ENCODE results near the gene RBM10. TPM values are rescaled to one million over a fixed set of nuclear protein-coding genes. Genes with fewer than 3 reads are reported as not detected.

Gene RBM10
- total RNA-seq, 4 donors from 2014 or later: 15.8 to 22.9 (median 19.6) TPM

- TF ChIP-seq CTCF (IDR thresholded peaks at IDR 0.05; ENCODE audit: low read depth): no peak
Observed at GRCh38 chrX:47231167-47231566, 86.1 kb downstream of the RBM10 start.

- no peak for TF ChIP-seq CTCF (IDR thresholded peaks at IDR 0.05; ENCODE audit: low read depth)
Observed at GRCh38 chrX:47232197-47232802, 87.3 kb downstream of the RBM10 start.

- TF ChIP-seq CTCF (IDR thresholded peaks at IDR 0.05; ENCODE audit: low read depth): no peak
Observed at GRCh38 chrX:47232803-47233332, 87.8 kb downstream of the RBM10 start, which contains the start of gene USP11. Gene USP11, plus strand, starts transcription at chrX:47233009. Its CDS starts 35 bp downstream, at chrX:47233044.

GRCh38 chrX:47233333-47234113 is 88.5 kb downstream of the RBM10 start:
- TF ChIP-seq CTCF (IDR thresholded peaks at IDR 0.05; ENCODE audit: low read depth): no peak

GRCh38 chrX:47234583-47234982 is 89.6 kb downstream of the RBM10 start:
- TF ChIP-seq CTCF (IDR thresholded peaks at IDR 0.05; ENCODE audit: low read depth): no peak

GRCh38 chrX:47235691-47236103 is 90.7 kb downstream of the RBM10 start:
- TF ChIP-seq CTCF (IDR thresholded peaks at IDR 0.05; ENCODE audit: low read depth): no peak

Small RNA genes lying within 50 kb of the gene (small RNA-seq; reads per million reads assigned to genes)
- not detected for gene RNU12-2P

Other genes starting within 250 kb of the RBM10 start
- gene JADE3, start 232.8 kb upstream of the RBM10 start, total RNA-seq: 1 to 10 TPM; 6.8 to 8.3 (median 8.1) TPM
- 1 to 10 TPM; 2.0 to 6.4 (median 4.0) TPM for gene RGN, start 66.8 kb upstream of the RBM10 start, total RNA-seq
- gene NDUFB11, start 519 bp upstream of the RBM10 start, total RNA-seq: 10 to 100 TPM; 44.5 to 60.2 (median 52.5) TPM
- gene UBA1, start 48.6 kb downstream of the RBM10 start, total RNA-seq: 100 to 1,000 TPM; 106 to 137 (median 119) TPM
- 100 to 1,000 TPM in 1 of 4 donors, 10 to 100 TPM in 3; 57.0 to 176 (median 62.6) TPM for gene CDK16, start 73.5 kb downstream of the RBM10 start, total RNA-seq
- gene USP11, start 87.8 kb downstream of the RBM10 start, total RNA-seq: 10 to 100 TPM; 23.8 to 47.8 (median 28.1) TPM
- not detected for gene ZNF157, start 225.4 kb downstream of the RBM10 start, total RNA-seq

Data from subcutaneous adipose tissue (tissue), 4 donors.